GM18511 (cell line): ENCODE measurements around the gene SLC4A2.

Source experiments
- ATAC-seq: cut with Tn5 transposase; IDR thresholded peaks from one replicate; pipeline ENCODE4 v1.9.1; 2021; ENCODE audit warnings: mild to moderate bottlenecking, moderate library complexity; ENCODE audit not compliant: unreplicated experiment

SLC4A2 gene

DNA sequence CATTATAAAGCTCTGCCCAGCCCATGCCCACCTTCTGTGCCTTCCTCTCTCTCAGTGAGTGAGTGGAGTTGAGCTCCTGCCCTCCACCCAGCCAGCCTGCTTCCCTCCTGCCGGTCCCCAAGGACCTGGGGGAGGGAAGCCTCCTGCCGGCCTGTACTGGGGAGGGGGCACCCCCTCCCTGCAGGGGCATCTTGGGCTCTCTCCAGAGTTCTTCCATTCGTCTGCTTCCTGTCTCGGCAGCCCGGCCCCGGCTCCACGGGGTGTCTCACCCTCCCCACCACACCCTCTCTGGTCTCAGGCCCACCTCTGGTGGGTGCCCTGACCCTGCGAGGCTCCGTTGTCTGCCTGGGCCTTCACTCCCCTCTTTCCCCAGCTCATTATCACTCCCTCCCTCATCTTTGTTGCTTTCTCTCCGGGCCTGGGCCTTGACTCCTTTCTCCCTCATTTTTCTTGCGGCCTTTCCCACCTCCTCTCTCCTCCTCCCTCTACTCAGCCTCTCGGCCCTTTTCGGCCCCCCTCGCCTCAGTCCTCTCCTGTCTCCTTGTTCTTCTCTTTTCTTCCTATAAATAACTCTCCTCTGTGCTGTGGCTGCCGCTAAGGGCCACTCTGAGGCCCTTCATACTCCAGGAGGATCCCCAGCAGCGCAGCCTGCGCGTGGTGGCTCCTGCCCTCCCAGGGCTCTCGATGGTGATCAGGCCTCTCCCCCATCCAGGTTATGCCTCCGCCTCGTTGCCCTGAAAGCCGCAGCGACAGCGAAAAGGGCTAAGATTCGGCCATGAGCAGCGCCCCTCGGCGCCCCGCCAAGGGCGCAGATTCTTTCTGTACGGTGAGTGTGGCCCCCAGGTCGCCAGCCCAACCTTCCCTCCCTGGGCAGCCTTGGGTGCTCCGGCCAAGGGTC lies 2.1 kb downstream of the SLC4A2 start:
- no peak for ATAC-seq

- ATAC-seq: no peak
These were observed 2.7 kb downstream of the SLC4A2 start for GRCh38 chr7:151062111-151062398.

DNA sequence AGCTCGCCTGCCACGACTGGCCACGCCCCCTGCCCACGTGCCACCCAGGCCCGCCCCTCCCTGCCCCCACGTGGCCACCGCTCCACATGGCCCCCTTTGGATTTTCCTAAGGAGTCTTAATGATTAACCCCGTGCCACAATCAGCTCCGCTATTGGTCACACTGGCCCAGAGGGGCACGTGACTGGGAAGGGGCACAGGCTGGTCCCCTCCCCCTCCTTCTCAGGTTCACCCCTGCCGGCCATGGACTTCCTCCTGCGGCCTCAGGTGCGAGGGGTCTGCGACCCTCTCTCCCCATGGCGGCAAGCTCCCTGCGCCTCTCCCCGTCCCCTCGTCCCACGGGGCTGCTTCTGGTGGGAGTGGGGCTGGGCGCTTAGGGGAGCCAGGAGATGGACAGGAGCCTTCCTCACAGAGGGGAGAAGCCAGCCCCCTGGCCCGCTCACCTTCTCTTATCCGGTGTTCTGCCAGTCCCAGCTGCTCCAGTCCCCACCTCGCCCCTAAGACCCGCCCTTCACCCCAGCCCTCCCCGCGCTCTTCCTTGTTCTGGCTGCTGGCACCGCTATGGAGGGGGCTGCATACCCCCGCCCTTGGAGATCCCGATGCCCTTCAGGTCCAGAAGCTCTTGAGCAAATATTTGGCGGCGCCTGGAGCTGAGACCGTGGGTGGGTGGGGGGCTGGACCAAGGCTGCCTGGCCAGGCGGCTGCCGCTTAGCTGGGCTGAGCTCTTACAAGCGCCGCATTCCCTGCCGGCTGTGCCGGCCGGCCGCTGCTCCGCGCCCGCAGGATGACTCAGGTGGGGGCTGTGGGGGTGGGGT lies 3.2 kb downstream of the SLC4A2 start:
- ATAC-seq: no peak

DNA sequence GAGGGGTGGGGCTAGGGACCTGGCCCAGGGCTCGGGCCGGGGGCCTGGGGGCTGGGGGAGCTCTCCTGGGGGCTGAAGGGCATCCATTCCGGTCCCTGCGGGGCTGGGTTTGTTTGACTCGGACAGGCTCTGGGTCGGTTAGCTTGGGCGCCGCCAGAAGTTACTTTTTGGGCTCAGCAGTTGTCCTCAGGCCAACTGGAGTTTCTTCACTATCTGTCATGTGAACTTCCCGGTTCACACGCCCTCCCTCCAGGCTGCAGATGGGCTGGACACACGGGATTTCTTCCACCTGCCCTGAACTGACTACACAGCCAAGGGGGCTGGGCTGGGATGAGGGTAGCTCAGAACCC lies 3.8 kb downstream of the SLC4A2 start:
- no peak for ATAC-seq

DNA sequence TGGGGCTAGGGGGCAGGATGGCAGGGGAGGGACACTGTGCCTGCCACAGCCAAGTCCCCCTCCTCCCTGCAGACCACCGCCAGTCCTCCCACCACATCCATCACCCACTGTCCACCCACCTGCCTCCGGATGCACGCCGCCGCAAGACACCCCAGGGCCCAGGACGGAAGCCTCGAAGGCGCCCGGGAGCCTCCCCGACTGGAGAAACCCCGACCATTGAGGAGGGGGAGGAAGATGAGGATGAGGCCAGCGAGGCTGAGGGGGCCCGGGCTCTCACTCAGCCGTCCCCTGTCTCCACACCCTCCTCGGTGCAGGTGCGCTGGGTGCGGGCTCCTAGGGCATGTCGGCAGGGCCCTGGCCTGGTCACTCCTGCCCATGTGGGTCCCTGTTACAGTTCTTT lies 5.1 kb downstream of the SLC4A2 start:
- ATAC-seq: no peak

GRCh38 chr7:151064993-151065392 lies 5.6 kb downstream of the SLC4A2 start:
- no peak for ATAC-seq

GRCh38 chr7:151065516-151065915 lies 6.1 kb downstream of the SLC4A2 start:
- no peak for ATAC-seq

DNA sequence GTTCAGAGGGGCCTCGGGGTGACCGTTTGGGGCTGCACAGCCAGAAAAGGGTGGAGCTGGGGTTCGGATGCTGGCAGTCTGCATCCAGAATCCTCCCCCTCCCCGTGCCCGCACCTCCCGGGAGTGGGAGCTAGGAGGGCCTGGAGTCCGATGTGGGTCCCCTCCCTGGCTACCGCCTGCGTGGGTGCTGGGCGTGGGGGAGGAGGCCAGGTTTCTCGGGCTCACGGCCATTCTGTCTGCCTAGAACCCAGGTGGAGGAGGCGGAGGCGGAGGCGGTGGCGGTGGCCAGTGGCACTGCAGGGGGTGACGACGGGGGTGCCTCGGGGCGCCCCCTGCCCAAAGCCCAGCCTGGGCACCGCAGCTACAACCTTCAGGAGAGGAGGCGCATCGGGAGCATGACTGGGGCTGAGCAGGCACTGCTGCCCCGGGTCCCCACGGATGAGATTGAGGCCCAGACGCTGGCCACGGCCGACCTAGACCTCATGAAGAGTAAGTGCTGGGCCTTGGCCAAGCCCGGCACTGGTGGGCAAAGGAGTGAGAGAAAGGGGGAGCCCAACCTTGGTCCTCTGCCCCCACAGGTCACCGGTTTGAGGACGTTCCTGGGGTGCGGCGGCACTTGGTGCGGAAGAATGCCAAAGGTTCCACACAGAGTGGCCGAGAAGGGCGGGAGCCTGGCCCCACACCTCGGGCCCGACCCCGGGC lies 7.0 kb downstream of the SLC4A2 start:
- ATAC-seq: no peak

GRCh38 chr7:151068069-151068773 lies 8.8 kb downstream of the SLC4A2 start:
- no peak for ATAC-seq

GRCh38 chr7:151069841-151070573 lies 10.6 kb downstream of the SLC4A2 start:
- no peak for ATAC-seq

DNA sequence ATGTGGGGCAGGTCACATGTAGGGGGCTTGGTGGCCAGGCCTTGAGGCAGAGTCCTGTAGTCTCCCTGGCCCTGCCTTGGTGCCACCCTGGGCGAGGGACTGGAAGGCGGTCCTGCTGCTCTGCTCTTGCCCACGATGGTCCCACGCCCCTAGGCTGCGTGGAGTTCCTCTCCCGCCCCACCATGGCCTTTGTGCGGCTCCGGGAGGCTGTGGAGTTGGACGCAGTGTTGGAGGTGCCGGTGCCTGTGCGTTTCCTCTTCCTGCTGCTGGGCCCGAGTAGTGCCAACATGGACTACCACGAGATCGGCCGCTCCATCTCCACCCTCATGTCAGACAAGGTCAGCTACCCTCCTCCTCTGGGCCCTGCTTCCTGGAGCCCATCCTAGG lies 11.2 kb downstream of the SLC4A2 start:
- ATAC-seq: no peak

DNA sequence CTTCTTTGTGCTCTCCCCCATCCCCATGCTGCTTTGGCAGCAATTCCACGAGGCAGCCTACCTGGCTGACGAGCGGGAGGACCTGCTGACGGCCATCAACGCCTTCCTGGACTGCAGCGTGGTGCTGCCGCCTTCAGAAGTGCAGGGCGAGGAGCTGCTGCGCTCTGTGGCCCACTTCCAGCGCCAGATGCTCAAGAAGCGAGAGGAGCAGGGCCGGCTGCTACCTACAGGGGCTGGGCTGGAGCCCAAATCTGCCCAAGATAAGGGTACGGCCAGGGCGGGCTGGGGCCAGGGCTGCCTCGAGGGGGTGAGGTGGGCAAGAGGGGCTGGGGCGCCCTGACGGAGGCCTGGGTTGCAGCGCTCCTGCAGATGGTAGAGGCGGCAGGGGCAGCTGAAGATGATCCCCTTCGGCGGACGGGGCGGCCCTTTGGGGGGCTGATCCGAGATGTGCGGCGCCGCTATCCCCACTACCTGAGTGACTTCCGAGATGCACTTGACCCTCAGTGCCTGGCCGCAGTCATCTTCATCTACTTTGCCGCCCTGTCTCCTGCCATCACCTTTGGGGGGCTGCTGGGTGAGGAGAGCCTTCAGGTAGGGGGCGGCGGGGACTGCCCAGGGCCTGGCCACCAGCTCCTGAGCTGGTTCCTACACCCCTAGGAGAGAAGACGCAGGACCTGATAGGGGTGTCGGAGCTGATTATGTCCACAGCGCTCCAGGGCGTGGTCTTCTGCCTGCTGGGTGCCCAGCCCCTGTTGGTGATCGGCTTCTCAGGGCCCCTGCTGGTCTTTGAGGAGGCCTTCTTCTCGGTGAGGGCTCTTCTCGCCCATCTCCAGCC lies 11.9 kb downstream of the SLC4A2 start:
- ATAC-seq: no peak

DNA sequence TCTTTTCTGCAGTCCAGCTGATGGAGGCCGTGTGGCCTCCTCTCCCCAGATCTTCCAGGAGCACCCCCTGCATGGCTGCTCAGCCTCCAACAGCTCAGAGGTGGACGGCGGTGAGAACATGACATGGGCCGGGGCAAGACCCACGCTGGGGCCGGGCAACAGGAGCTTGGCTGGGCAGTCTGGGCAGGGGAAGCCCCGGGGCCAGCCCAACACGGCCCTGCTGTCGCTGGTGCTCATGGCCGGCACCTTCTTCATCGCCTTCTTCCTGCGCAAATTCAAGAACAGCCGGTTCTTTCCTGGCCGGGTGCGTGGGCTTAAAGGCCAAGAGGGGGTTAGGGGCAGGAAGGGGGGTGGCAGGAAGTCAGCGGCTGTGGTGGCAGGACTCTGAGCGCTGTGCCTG lies 14.6 kb downstream of the SLC4A2 start:
- no peak for ATAC-seq

DNA sequence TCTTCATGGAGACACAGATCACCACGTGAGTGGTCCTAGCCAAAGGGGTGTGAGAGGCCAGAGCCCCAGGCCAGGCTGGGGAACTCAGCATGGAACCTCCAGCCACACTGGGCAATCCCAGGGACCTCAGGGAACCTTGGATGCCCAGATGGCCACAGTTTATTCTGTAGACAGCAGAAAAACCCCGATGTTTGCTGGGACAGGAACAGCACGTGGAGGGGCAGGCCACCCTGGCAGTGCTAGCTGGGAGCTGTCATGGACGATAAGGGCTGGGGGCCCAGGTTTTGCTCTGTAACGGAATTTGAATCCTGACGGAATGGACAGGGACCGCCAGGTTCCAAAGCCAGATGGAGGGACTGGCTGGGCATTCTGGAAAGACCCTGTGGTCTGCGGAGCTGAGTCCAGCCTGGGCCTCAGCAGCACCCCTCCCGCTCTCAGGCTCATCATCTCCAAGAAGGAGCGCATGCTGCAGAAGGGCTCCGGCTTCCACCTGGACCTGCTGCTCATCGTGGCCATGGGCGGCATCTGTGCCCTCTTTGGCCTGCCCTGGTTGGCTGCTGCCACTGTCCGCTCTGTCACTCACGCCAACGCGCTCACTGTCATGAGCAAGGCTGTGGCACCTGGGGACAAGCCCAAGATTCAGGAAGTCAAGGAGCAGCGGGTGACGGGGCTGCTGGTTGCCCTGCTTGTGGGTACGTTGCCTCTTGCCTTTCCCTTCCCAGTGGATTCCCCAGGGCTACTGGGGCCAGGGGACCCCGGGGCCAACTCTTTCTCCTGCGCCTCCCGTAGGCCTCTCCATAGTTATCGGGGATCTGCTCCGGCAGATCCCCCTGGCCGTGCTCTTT lies 15.7 kb downstream of the SLC4A2 start:
- no peak for ATAC-seq

DNA sequence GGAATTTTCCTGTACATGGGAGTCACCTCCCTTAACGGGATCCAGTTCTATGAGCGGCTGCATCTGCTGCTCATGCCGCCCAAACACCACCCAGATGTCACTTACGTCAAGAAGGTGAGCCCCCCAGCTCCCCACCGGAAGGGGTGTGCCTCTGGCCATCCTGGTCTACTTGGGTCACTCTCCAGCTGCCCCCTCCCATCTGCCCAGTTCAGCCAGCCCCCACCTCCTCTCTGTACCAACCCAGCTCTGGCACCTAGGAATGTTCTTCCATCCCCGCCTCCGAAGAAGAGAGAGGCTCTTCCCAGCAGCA lies 16.2 kb downstream of the SLC4A2 start:
- no peak for ATAC-seq

DNA sequence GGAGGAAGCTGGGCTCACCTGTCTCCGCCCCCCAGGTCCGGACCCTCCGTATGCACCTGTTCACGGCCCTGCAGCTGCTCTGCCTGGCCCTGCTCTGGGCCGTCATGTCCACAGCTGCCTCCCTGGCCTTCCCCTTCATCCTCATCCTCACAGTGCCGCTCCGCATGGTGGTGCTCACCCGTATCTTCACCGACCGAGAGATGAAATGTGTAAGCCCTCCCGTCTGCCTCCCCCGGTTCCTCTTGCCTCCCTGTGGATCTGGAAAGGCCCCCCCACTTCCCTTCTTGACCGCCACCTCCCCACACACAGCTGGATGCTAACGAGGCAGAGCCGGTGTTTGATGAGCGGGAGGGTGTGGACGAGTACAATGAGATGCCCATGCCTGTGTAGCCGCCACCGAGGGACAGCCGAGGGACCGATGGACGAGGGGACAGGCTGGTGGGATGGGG lies 16.6 kb downstream of the SLC4A2 start:
- ATAC-seq: no peak

GRCh38 chr7:151076863-151077704 lies 17.7 kb downstream of the SLC4A2 start:
- ATAC-seq: no peak

DNA sequence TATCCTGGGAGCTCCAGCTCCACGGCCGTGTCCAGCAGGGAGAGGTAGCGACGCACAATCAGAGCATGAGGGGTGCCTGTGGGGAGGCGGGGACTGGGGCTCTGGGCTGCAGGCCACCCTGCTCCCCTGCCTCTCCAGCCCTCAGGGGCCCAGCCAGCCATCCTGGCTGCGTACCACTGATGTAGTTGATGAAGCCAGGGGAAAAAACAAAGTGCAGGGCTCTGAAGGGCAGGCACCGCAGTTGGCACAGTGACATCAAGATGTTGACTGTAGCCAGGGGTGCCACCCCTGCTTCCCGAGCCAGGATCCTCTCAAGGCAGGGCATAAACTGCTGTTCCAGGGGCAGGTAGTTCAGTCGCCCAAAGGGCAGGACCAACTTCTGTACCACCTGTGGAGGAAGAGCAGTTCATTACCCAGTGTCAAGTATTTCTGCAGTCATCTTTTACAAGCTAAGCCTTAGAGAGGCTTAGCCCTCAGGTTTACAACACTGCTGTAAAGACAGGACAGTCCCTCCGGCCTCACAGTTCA lies 18.4 kb downstream of the SLC4A2 start:
- no peak for ATAC-seq
